ENCODE results near the gene GGN. TPM values are rescaled to one million over a fixed set of nuclear protein-coding genes. Genes with fewer than 3 reads are reported as not detected.
"Not testable (repeated sequence)": the region's sequence is repeated elsewhere in the genome, so short reads cannot be mapped to it uniquely, and the experiment has no call there.

Gene GGN
- polyA plus RNA-seq, 1 experiment, result 0.44 TPM

- TF ChIP-seq CTCF (IDR thresholded peaks at IDR 0.05; ENCODE audit: insufficient read depth, low read depth, low read length), result no peak
- ChIA-PET POLR2A (no interaction called here), CTCF (no interaction called here)
- Histone ChIP-seq H3K36me3 (ENCODE audit: control insufficient read depth, insufficient read depth, low read length) (no peaks in the 10 kb centered on the region), H3K4me3 (ENCODE audit: low read depth, low read length) (peak overlapping the region; percentile 25; the same call in 1 of the 2 replicates), H3K27me3 (ENCODE audit: control insufficient read depth, insufficient read depth, low read length) (peaks cover 7% of the 10 kb centered on the region; the same call in 1 of the 2 replicates)
- DNase-seq (ENCODE audit: low read depth), result no peak
These were observed 30.0 kb upstream of the GGN start for GRCh38 chr19:38417544-38418506.

- CTCF ChIA-PET, result no interaction called here
- no peak for DNase-seq (ENCODE audit: low read depth)
- POLR2A ChIA-PET, result no interaction called here
- Histone ChIP-seq H3K4me3 (ENCODE audit: low read depth, low read length) (no peak overlapping the region), H3K27me3 (ENCODE audit: control insufficient read depth, insufficient read depth, low read length) (peaks cover 7% of the 10 kb centered on the region; the same call in 1 of the 2 replicates), H3K36me3 (ENCODE audit: control insufficient read depth, insufficient read depth, low read length) (no peaks in the 10 kb centered on the region)
- TF ChIP-seq CTCF (IDR thresholded peaks at IDR 0.05; ENCODE audit: insufficient read depth, low read depth, low read length), result no peak
These were observed 29.3 kb upstream of the GGN start for GRCh38 chr19:38417146-38417543.

- no peak for TF ChIP-seq CTCF (IDR thresholded peaks at IDR 0.05; ENCODE audit: insufficient read depth, low read depth, low read length)
- DNase-seq (ENCODE audit: low read depth), result no peak
- CTCF ChIA-PET, result interaction anchor here (0.7 to 4.6 kb wide), 2 partner anchors 10 to 517 kb away, joined by 3 to 40 read pairs; partner anchors contain the start of genes FAM98C and SARS2
- Histone ChIP-seq H3K36me3 (ENCODE audit: control insufficient read depth, insufficient read depth, low read length) (no peaks in the 10 kb centered on the region), H3K4me3 (ENCODE audit: low read depth, low read length) (no peak overlapping the region), H3K27me3 (ENCODE audit: control insufficient read depth, insufficient read depth, low read length) (peaks cover 4% of the 10 kb centered on the region; the same call in 1 of the 2 replicates)
- POLR2A ChIA-PET, result no interaction called here
These were observed 25.6 kb upstream of the GGN start for GRCh38 chr19:38413416-38413815.

- no peaks in the 10 kb centered on the region for H3K36me3 ChIP-seq (ENCODE audit: control insufficient read depth, insufficient read depth, low read length)
- ChIA-PET CTCF (interaction anchor here (0.7 to 4.6 kb wide), 2 partner anchors 9 to 517 kb away, joined by 3 to 40 read pairs; partner anchors contain the start of genes FAM98C and SARS2), POLR2A (no interaction called here)
- peaks cover 1% of the 10 kb centered on the region; the same call in 1 of the 2 replicates for H3K27me3 ChIP-seq (ENCODE audit: control insufficient read depth, insufficient read depth, low read length)
- DNase-seq (ENCODE audit: low read depth), result no peak
- TF ChIP-seq CTCF (IDR thresholded peaks at IDR 0.05; ENCODE audit: insufficient read depth, low read depth, low read length), result no peak
- no peak overlapping the region for H3K4me3 ChIP-seq (ENCODE audit: low read depth, low read length)
These were observed 25.1 kb upstream of the GGN start for GRCh38 chr19:38412961-38413360.

GRCh38 chr19:38412491-38412890 lies 24.7 kb upstream of the GGN start:
- POLR2A ChIA-PET, result no interaction called here
- no peak for TF ChIP-seq CTCF (IDR thresholded peaks at IDR 0.05; ENCODE audit: insufficient read depth, low read depth, low read length)
- no peak overlapping the region for H3K4me3 ChIP-seq (ENCODE audit: low read depth, low read length)
- H3K27me3 ChIP-seq (ENCODE audit: control insufficient read depth, insufficient read depth, low read length), result peaks cover 1% of the 10 kb centered on the region; the same call in 1 of the 2 replicates
- CTCF ChIA-PET, result interaction anchor here (4.6 kb wide), 1 partner anchor 9 kb away, joined by 40 read pairs; the partner anchor contains the start of gene FAM98C
- no peak for DNase-seq (ENCODE audit: low read depth)
- H3K36me3 ChIP-seq (ENCODE audit: control insufficient read depth, insufficient read depth, low read length), result no peaks in the 10 kb centered on the region

GRCh38 chr19:38411898-38412297 lies 24.1 kb upstream of the GGN start:
- DNase-seq (ENCODE audit: low read depth); H3K36me3 ChIP-seq (ENCODE audit: control insufficient read depth, insufficient read depth, low read length); POLR2A ChIA-PET; H3K4me3 ChIP-seq (ENCODE audit: low read depth, low read length); H3K27me3 ChIP-seq (ENCODE audit: control insufficient read depth, insufficient read depth, low read length): not testable (repeated sequence)
- CTCF ChIA-PET, result interaction anchor here (4.6 kb wide), 1 partner anchor 8 kb away, joined by 40 read pairs; the partner anchor contains the start of gene FAM98C
